ENCODE results near the gene F3.

The F3 gene

DNA sequence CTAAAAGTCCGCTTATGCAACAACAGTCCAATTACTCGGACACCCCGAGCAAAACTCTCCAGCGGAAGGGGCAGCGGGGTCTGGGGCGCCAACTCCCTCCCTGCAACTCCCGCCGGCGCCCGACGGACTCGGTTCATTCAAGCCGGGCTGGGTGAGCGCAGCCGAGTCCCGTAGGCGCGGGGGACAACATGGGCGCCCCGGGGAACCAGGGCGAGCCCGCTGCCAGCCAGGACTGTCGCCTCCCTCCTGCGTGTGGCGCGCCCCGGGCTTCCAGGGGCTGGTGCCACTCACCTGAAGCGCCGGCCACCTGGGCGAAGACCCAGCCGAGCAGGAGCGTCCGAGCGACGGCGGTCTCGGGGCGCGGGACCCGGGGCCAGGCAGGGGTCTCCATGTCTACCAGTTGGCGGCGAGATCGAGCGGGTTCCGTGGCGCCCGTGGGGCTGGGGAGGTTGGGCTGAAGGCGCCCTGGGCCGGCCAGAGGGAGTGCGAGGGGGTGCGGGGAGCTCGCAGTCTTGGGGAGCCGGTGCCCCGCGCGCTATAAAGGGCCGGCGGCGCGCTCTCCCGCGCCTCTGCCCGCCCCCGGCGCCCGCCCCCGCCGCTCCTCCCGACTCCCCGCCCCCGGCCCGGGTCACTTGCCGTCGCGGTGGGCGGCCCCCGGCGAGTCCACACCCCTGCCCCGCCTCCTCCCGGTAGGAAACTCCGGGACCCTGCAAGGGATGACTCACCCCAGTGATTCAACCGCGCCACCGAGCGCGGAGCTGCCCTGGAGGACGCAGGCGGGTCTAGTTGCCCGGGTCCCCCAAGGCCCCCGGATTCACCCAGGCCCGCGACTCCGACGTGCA lies at the start of gene F3:
Gene F3 (minus strand): TSS at position 514 of the 842 bp plus-strand sequence. CDS start 123 bp downstream, at position 391.
- POLR2A ChIA-PET, result no interaction called here
- TF ChIP-seq, protein P1, sequence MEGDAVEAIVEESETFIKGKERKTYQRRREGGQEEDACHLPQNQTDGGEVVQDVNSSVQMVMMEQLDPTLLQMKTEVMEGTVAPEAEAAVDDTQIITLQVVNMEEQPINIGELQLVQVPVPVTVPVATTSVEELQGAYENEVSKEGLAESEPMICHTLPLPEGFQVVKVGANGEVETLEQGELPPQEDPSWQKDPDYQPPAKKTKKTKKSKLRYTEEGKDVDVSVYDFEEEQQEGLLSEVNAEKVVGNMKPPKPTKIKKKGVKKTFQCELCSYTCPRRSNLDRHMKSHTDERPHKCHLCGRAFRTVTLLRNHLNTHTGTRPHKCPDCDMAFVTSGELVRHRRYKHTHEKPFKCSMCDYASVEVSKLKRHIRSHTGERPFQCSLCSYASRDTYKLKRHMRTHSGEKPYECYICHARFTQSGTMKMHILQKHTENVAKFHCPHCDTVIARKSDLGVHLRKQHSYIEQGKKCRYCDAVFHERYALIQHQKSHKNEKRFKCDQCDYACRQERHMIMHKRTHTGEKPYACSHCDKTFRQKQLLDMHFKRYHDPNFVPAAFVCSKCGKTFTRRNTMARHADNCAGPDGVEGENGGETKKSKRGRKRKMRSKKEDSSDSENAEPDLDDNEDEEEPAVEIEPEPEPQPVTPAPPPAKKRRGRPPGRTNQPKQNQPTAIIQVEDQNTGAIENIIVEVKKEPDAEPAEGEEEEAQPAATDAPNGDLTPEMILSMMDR (IDR thresholded peaks at IDR 0.05; ENCODE audit: control extremely low read depth, extremely low read depth, low read depth, missing control alignments), result no peak
- CTCF ChIA-PET, result interaction anchor here (1.2 to 2.2 kb wide), 3 partner anchors 60 to 264 kb away, joined by 3 to 8 read pairs (median 6); no protein-coding TSS in a partner anchor
- peak; percentile 76 for DNase-seq (ENCODE audit: extremely low spot score)

DNA sequence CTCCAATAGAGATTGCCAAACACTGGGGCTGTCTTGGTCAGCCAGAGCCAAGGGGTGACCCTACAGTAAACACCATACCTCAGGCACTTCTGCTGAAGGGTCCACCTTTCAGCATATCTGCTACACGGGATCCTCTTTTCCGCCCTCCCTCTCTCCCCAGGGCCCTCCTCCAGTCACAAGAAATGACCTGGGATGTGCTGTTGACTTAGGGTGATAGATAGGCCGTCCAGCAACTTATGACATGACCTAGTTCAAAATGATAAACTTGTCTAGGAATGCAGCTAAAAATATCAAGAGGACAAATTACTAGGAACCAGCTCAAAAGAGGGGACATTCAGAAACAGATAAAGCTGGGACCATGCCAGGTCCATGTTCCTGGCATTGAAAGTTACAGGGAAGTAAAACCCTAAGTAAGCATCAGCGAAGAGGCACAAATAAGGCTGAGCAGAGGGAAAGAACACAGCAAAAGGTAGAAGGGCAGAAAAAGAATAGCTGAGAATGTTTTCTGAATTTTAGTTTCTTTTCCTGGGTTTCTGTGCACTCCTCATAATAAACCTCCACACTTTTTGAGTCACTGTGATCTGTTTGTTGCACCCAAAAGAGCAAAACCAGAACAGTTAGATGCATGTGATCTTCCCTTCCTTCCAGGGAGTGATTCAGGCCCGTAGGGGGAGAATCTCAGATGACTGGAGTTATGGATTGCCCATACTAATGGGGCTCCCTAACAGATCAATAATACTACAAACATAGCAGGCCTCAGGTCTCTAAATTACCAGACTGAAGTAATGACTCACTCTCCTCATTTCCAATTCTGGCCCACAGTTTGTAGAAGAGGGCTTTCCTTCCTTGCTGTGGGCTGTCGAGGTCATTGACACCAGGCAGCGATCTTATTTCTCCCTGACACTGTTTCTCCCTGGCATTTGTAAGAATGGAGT lies 48.9 kb upstream of the F3 start:
- POLR2A ChIA-PET, result no interaction called here
- DNase-seq (ENCODE audit: extremely low spot score), result no peak
- TF ChIP-seq, protein P1 (IDR thresholded peaks at IDR 0.05; ENCODE audit: control extremely low read depth, extremely low read depth, low read depth, missing control alignments), result no peak
- CTCF ChIA-PET, result interaction anchor here (1.4 kb wide), 1 partner anchor 10 kb away, joined by 3 read pairs; no protein-coding TSS in a partner anchor

DNA sequence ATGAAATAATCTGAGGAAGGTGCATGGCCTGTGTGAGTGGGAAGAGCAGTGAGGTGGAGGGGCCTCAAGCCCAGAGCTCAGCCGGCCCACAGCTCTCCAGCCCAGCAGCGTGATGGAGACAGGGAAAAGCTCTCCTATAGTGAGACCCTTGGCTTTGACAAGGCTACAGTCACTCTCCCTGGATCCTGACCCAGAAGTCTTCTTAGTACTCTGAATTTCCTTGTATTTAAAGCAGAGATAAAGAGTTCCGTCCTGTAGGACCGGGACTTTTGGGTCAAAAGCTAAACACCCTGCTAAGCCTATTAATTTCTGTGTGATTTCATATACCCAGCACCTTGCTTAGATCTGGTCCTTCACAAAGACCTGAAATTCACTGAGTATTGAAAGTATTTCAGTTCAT lies 48.2 kb upstream of the F3 start:
- CTCF ChIA-PET, result no interaction called here

DNA sequence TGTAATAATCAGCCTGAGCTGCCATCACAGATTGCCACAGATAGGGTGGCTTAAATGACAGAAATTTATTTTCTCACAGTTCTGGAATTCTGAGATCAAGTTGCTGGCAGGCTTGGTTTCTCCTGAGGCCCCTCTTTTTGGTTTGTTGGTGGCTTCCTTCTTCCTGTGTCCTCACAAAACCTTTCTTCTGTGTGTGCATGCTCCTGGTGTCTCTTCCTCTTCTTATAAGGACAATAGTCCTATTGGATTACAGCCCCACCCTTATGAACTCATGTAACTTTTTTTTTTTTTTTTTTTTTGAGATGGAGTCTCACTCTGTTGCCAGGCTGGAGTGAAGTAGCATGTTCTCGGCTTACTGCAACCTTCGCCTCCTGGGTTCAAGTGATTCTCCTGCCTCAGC lies 41.0 kb upstream of the F3 start:
- POLR2A ChIA-PET, result no interaction called here
- DNase-seq (ENCODE audit: extremely low spot score), result no peak
- CTCF ChIA-PET, result no interaction called here
- TF ChIP-seq, protein P1 (IDR thresholded peaks at IDR 0.05; ENCODE audit: control extremely low read depth, extremely low read depth, low read depth, missing control alignments), result no peak

More for the DNA sequence above, 48.2 kb upstream of the F3 start:
- TF ChIP-seq, protein P1 (IDR thresholded peaks at IDR 0.05; ENCODE audit: control extremely low read depth, extremely low read depth, low read depth, missing control alignments), result no peak
- DNase-seq (ENCODE audit: extremely low spot score), result no peak
- POLR2A ChIA-PET, result no interaction called here

DNA sequence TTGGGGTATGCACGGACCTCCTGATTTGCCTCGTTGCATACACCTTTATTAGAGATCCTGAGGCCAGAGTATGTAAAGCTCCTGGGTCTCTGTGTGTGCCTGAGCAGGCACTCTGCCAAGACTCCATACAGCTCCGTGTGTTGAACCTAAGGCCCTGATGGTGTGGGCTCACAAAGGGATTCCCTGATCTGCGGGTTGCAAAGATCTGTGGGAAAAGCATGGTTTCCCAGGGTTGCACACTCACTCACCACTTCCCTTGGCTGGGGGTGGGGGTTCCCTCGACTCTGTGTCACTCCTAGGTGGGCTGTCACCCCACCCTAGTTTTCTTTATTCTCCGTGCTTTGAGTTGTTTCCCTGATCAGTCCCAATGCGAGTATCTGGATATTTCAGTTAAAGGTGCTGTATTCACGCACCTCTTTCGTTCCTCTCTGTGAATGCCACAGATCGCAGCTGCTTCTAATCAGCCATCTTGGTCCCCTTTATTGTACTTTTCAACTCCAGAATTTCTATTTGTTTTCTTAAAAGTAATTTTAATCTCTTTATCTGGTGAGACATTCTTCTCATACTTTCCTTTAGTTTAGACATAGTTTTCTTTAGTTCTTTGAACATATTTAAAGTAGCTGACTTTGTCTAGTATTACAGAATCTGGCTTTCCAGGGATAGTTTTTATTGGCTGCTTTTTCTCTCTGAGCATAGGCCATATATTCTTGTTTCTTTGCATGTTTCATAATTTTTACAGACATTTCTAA lies 39.0 kb upstream of the F3 start:
- ChIA-PET CTCF (no interaction called here), POLR2A (no interaction called here)
- no peak for DNase-seq (ENCODE audit: extremely low spot score)
- TF ChIP-seq, protein P1 (IDR thresholded peaks at IDR 0.05; ENCODE audit: control extremely low read depth, extremely low read depth, low read depth, missing control alignments), result no peak

DNA sequence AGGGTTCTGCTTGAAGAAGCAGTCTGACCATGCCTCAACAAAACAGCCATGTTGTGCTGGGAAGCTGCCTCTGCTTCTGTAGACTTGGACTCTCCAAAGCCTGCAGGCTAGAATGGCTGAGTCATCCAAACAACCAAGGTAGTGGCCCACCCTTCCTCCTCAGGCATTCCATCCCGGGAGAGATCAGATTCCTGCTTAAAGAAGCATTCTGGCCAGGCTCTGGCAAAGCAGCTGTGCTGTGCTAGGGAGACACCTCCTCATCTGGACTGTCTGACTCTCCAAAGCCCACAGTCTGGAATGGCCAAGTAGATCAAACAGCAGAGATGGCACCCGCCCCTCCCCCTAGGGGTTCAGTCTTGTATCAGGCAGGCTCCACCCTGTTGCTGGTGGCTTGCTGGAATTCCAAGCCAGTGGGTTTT lies 38.3 kb upstream of the F3 start:
- no peak for DNase-seq (ENCODE audit: extremely low spot score)
- POLR2A ChIA-PET, result no interaction called here
- TF ChIP-seq, protein P1 (IDR thresholded peaks at IDR 0.05; ENCODE audit: control extremely low read depth, extremely low read depth, low read depth, missing control alignments), result no peak
- CTCF ChIA-PET, result no interaction called here
